Spleen (tissue), 7 donors: Measurements from ENCODE around the gene PDC.

ENCODE experiments used
- POLR2A ChIP-seq, 3 donors: fragments of 450-650 bp; IDR thresholded peaks; one replicate each; pipeline ENCODE4 v1.5.1; 2017; ENCODE audit warnings: antibody characterized with exemption in 3 of 3, mild to moderate bottlenecking in 1 of 3
- POLR2AphosphoS5 ChIP-seq, 3 donors: sonication (generic); formaldehyde crosslinking; IDR thresholded peaks; one replicate each; pipeline ENCODE4 v1.5.1; 2017; ENCODE audit warnings: antibody characterized with exemption in 3 of 3
- TF ChIP-seq, protein P1 (sequence below), 11 experiments: fragments of 200-600 bp in 7 of 11; fragments of 450-650 bp in 4 of 11; sonication (generic) in 4 of 11; IDR thresholded peaks in 8 of 11; conservative IDR thresholded peaks in 3 of 11; 1 replicate in 7 of 11; 2 replicates in 4 of 11; pipeline versions ENCODE4 v1.4.0 to v1.8.0; 2016 to 2021; ENCODE audit warnings: antibody characterized with exemption in 11 of 11, inconsistent platforms in 4 of 11, mild to moderate bottlenecking in 1 of 11
- donor health status: DM: no; HTN: no; CAD: no; lungs with moderate emphysema.
- donor health status: DM: no; HTN: no; CAD: no.
- donor health status: DM: no; HTN: no; CAD: no.

GRCh38 chr1:186498071-186498470 is 37.2 kb upstream of the PDC start:
- TF ChIP-seq POLR2AphosphoS5 (IDR thresholded peaks at IDR 0.05) (no peak), POLR2A (IDR thresholded peaks at IDR 0.05) (no peak)
- TF ChIP-seq, protein P1, sequence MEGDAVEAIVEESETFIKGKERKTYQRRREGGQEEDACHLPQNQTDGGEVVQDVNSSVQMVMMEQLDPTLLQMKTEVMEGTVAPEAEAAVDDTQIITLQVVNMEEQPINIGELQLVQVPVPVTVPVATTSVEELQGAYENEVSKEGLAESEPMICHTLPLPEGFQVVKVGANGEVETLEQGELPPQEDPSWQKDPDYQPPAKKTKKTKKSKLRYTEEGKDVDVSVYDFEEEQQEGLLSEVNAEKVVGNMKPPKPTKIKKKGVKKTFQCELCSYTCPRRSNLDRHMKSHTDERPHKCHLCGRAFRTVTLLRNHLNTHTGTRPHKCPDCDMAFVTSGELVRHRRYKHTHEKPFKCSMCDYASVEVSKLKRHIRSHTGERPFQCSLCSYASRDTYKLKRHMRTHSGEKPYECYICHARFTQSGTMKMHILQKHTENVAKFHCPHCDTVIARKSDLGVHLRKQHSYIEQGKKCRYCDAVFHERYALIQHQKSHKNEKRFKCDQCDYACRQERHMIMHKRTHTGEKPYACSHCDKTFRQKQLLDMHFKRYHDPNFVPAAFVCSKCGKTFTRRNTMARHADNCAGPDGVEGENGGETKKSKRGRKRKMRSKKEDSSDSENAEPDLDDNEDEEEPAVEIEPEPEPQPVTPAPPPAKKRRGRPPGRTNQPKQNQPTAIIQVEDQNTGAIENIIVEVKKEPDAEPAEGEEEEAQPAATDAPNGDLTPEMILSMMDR (IDR thresholded peaks at IDR 0.05 in 8 of 11, conservative IDR thresholded peaks at IDR 0.05 in 3 of 11), result no peak
